SK-N-SH treated with all-trans-retinoic acid at 6 μM for 48 hours (cell line): ENCODE measurements around the gene ZFHX3.
A peak's percentile ranks its signal among the peaks of the same experiment; 100 is the strongest.

Experiments
- ISL1 ChIP-seq: fragments of 250-450 bp; sonication (Bioruptor Pico); IDR thresholded peaks from 2 replicates; pipeline ENCODE4 v2.1.2; 2022; ENCODE audit warnings: mild to moderate bottlenecking, moderate library complexity
- TOX ChIP-seq: fragments of 250-450 bp; sonication (Bioruptor Pico); IDR thresholded peaks from 2 replicates; pipeline ENCODE4 v1.8.0; 2021; ENCODE audit warnings: mild to moderate bottlenecking, moderate library complexity, borderline replicate concordance
- ZNF565 ChIP-seq: fragments of 450-650 bp; formaldehyde crosslinking; conservative IDR thresholded peaks from 2 replicates; pipeline ENCODE4 v1.5.0; 2020; ENCODE audit warnings: low read depth, mild to moderate bottlenecking, moderate library complexity
- TF ChIP-seq, protein P1 (sequence below): fragments of 250-450 bp; sonication (Bioruptor Pico); IDR thresholded peaks from 2 replicates; pipeline ENCODE4 v1.5.0; 2020; ENCODE audit warnings: mild to moderate bottlenecking, moderate library complexity

DNA sequence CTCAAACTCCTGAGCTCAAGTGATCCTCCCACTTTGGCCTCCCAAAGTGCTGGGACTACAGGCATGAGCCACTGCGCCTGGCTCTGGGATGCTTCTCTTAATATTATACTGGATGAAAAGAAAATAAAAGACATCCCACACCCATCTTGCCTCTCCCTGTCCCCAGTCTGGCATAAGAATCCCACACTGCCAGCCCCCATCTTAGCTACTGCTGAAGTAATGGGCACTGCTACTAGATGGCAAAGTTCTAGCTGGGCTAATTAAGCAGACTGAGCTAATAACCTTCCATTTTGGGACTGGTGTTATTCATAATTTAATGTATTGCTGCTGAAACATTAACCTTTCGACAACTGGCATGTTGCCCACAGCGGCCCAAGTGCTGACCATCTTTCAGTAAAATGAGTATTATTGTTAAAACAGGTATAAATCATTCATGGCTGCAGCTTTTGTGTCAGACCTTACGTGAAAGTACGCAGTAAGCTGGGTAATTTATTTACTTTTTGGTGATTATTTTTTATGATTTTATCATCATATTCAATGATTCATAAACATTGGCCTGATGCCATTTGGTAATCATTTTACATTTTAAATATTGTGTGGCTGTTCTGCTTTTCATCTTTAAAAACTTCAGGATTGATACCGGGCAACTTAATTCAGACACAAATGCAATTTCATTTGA, 47.4 kb upstream of the ZFHX3 start:
- TF ChIP-seq TOX (CRISPR knock-in tag) (peak; percentile 96; the same call in 1 of the 2 replicates), ZNF565 (CRISPR knock-in tag) (no peak), ISL1 (CRISPR knock-in tag) (peak; percentile 88)
- TF ChIP-seq, protein P1, sequence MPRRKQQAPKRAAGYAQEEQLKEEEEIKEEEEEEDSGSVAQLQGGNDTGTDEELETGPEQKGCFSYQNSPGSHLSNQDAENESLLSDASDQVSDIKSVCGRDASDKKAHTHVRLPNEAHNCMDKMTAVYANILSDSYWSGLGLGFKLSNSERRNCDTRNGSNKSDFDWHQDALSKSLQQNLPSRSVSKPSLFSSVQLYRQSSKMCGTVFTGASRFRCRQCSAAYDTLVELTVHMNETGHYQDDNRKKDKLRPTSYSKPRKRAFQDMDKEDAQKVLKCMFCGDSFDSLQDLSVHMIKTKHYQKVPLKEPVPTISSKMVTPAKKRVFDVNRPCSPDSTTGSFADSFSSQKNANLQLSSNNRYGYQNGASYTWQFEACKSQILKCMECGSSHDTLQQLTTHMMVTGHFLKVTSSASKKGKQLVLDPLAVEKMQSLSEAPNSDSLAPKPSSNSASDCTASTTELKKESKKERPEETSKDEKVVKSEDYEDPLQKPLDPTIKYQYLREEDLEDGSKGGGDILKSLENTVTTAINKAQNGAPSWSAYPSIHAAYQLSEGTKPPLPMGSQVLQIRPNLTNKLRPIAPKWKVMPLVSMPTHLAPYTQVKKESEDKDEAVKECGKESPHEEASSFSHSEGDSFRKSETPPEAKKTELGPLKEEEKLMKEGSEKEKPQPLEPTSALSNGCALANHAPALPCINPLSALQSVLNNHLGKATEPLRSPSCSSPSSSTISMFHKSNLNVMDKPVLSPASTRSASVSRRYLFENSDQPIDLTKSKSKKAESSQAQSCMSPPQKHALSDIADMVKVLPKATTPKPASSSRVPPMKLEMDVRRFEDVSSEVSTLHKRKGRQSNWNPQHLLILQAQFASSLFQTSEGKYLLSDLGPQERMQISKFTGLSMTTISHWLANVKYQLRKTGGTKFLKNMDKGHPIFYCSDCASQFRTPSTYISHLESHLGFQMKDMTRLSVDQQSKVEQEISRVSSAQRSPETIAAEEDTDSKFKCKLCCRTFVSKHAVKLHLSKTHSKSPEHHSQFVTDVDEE (CRISPR knock-in tag) = no peak; the same call in 1 of the 2 replicates
